B cell (primary cell): ENCODE data around the gene ABCB6. TPM values are rescaled to one million over a fixed set of nuclear protein-coding genes. Genes with fewer than 3 reads are reported as not detected.

Source experiments
- ATAC-seq: fragments of 200-7000 bp; cut with Tn5 transposase; one replicate; pipeline ENCODE4 v1.10.0; 2021; ENCODE audit warnings: low read depth, mild to moderate bottlenecking, moderate number of reproducible peaks, moderate library complexity
- CTCF ChIA-PET: fragments of 350-600 bp; sonication (Branson Sonifier 250); formaldehyde crosslinking; loops from one replicate; lab custom pipeline; 2021; ENCODE audit warnings: antibody characterized with exemption, inconsistent platforms; lab: Charles Lee
- POLR2A ChIA-PET: fragments of 350-600 bp; sonication (Branson Sonifier 250); formaldehyde crosslinking; loops from one replicate; lab custom pipeline; 2021; ENCODE audit warnings: antibody characterized with exemption; lab: Charles Lee
- DNase-seq: peaks from one replicate; pipeline ENCODE4 v3.0.0; 2013
- H2AFZ ChIP-seq: 2 replicates; pipeline ENCODE4 v1.6.1; 2012; ENCODE audit warnings: mild to moderate bottlenecking, low read depth, low read length; ENCODE audit not compliant: insufficient read depth, poor library complexity, severe bottlenecking
- H3K27ac ChIP-seq, 2 donors: 1 replicate in 1 of 2; 2 replicates in 1 of 2; pipeline ENCODE4 v1.5.1; 2012 to 2013; ENCODE audit warnings: low read length in 2 of 2, mild to moderate bottlenecking in 2 of 2, moderate library complexity in 1 of 2
- H3K27me3 ChIP-seq, 4 experiments: fragments of 200-600 bp in 1 of 4; sonication (generic) in 1 of 4; replicated peaks in 1 of 4; 1 replicate in 2 of 4; 2 replicates in 2 of 4; pipeline versions ENCODE4 v1.6.1 to v1.7.0; 2013 to 2016; ENCODE audit warnings: low read length in 3 of 4, mild to moderate bottlenecking in 2 of 4, mixed read lengths in 1 of 4, moderate library complexity in 1 of 4; ENCODE audit not compliant: insufficient read depth in 4 of 4, control insufficient read depth in 3 of 4; ENCODE audit errors: control extremely low read depth in 1 of 4
- H3K36me3 ChIP-seq, 2 experiments: replicated peaks in 1 of 2; 1 replicate in 1 of 2; 2 replicates in 1 of 2; pipeline versions ENCODE4 v1.6.1 to v1.7.1; 2013; ENCODE audit warnings: low read length in 1 of 2; ENCODE audit not compliant: insufficient read depth in 2 of 2, control insufficient read depth in 1 of 2; ENCODE audit errors: control extremely low read depth in 1 of 2, extremely low read depth in 1 of 2
- H3K4me1 ChIP-seq, 2 donors: fragments of 200-600 bp in 1 of 2; sonication (generic) in 1 of 2; 1 replicate in 1 of 2; 2 replicates in 1 of 2; pipeline versions ENCODE4 v1.5.1 to v1.6.1; 2013 to 2017; ENCODE audit warnings: low read length in 2 of 2; ENCODE audit not compliant: control insufficient read depth in 2 of 2, insufficient read depth in 2 of 2
- H3K4me2 ChIP-seq: replicated peaks from 2 replicates; pipeline ENCODE3; 2012; ENCODE audit warnings: mild to moderate bottlenecking, low read depth, low read length; ENCODE audit not compliant: poor library complexity, severe bottlenecking
- H3K4me3 ChIP-seq, 5 experiments: fragments of 200-600 bp in 1 of 5; sonication (generic) in 1 of 5; 1 replicate in 3 of 5; 2 replicates in 2 of 5; pipeline versions ENCODE4 v1.5.1 to v1.7.0; 2011 to 2016; ENCODE audit warnings: low read length in 4 of 5, mild to moderate bottlenecking in 4 of 5, low read depth in 2 of 5, control low read depth in 1 of 5, moderate library complexity in 1 of 5; ENCODE audit not compliant: insufficient read depth in 1 of 5; ENCODE audit errors: control extremely low read depth in 1 of 5, extremely low read depth in 1 of 5
- H3K79me2 ChIP-seq: fragments of 200-600 bp; sonication (generic); one replicate; pipeline ENCODE4 v1.6.0; 2016; ENCODE audit warnings: low read length; ENCODE audit not compliant: control insufficient read depth, insufficient read depth
- H3K9ac ChIP-seq: fragments of 200-600 bp; sonication (generic); 2 replicates; pipeline ENCODE4 v1.6.1; 2017; ENCODE audit warnings: mild to moderate bottlenecking, low read length, moderate library complexity
- H3K9me3 ChIP-seq, 3 donors: one replicate each; pipeline versions ENCODE4 v1.6.1 to v1.7.1; 2013; ENCODE audit warnings: low read length in 2 of 3; ENCODE audit not compliant: control insufficient read depth in 2 of 3, insufficient read depth in 1 of 3; ENCODE audit errors: control extremely low read depth in 1 of 3
- H4K20me1 ChIP-seq: 2 replicates; pipeline ENCODE4 v1.6.0; 2012; ENCODE audit warnings: mild to moderate bottlenecking, low read length; ENCODE audit not compliant: insufficient read depth, control insufficient read depth, poor library complexity, severe bottlenecking
- H3K27ac Mint-ChIP-seq: one replicate; pipeline ENCODE4 v1.8.0; 2021; ENCODE audit warnings: mixed read lengths
- H3K27me3 Mint-ChIP-seq: one replicate; pipeline ENCODE4 v1.8.0; 2021; ENCODE audit warnings: mixed read lengths
- H3K4me1 Mint-ChIP-seq: one replicate; pipeline ENCODE4 v1.8.0; 2021; ENCODE audit warnings: mixed read lengths
- H3K4me3 Mint-ChIP-seq: one replicate; pipeline ENCODE4 v1.8.0; 2021; ENCODE audit warnings: mixed read lengths
- H3K9me3 Mint-ChIP-seq: one replicate; pipeline ENCODE4 v1.8.0; 2022; ENCODE audit warnings: mixed read lengths; ENCODE audit not compliant: insufficient read depth
- CTCF ChIP-seq: fragments of 200-600 bp; IDR thresholded peaks from one replicate; pipeline ENCODE4 v1.8.0; 2022; ENCODE audit warnings: antibody characterized with exemption, mild to moderate bottlenecking
- EZH2 ChIP-seq: IDR thresholded peaks from 2 replicates; pipeline ENCODE4 v1.6.1; 2012; ENCODE audit warnings: borderline replicate concordance, low read depth, mild to moderate bottlenecking, moderate library complexity, low read length; ENCODE audit not compliant: insufficient read depth, poor library complexity, severe bottlenecking
- WGBS: methylation state at CpG from one replicate; pipeline ENCODE4 v1.1.5; 2013; ENCODE audit warnings: missing lambda C conversion rate; ENCODE audit not compliant: insufficient coverage; 5-methylcytosine and 5-hydroxymethylcytosine counted together
- intact Hi-C: fragments of 100-400 bp; cut with micrococcal nuclease; formaldehyde crosslinking; loops from one replicate; pipeline ENCODE4 v1.10.0; 2022
- polyA plus RNA-seq: library from polyadenylated mRNA; depleted of rRNA; stranded (reverse); fragments of >200 nt; gene quantifications from 2 replicates; pipeline ENCODE4 v1.2.3, GENCODE V29; 2012
- total RNA-seq, 2 donors: library from RNA; stranded (reverse); fragments of 120-200 nt in 1 of 2; gene quantifications; 1 replicate in 1 of 2; 2 replicates in 1 of 2; pipeline versions ENCODE4 v1.2.3 to v1.2.4, GENCODE V29; 2013 to 2022

ABCB6 gene
- total and polyA plus RNA-seq, 2 donors (not counting 1 experiment from before 2014, with no cell fraction given): 10.5 to 15.3 TPM

GRCh38 chr2:219253753-219254589 is 35.2 kb upstream of the ABCB6 start, which contains the start of gene TUBA4A:
TSS of gene TUBA4A (minus strand) at chr2:219253918. CDS start at chr2:219253858, 60 bp downstream.
- H4K20me1 ChIP-seq: peaks cover 22% of the 10 kb centered on the region
- peak; percentile 72 for ATAC-seq
- peak; percentile 93 for DNase-seq
- TF ChIP-seq EZH2 (no peak), CTCF (no peak)
- H3K4me2 ChIP-seq: peak within 1 kb of the TSS; percentile 100
- H3K9me3 ChIP-seq: no peaks in the 10 kb centered on the region
- Mint-ChIP-seq H3K27ac (peak within 1 kb of the TSS; percentile 96), H3K4me1 (peaks cover 49% of the 10 kb centered on the region), H3K4me3 (peak within 1 kb of the TSS; percentile 87), H3K9me3 (no peaks in the 10 kb centered on the region), H3K27me3 (no peaks in the 10 kb centered on the region)
- CTCF ChIA-PET: interaction anchor here (0.8 to 7.6 kb wide), 23 partner anchors 9 to 196 kb away, joined by 3 to 97 read pairs (median 5); partner anchors contain the start of genes ANKZF1, ATG9A, CNPPD1 and DNAJB2
- intact Hi-C loops: loop anchor here (1.0 to 5.0 kb wide), 9 partner anchors 9 to 1037 kb away; partner anchors contain the start of genes ANKZF1, ARPC2, ATG9A and DNAJB2
- peaks cover 34 to 44% of the 10 kb centered on the region in 2 donors for H3K4me1 ChIP-seq
- peak within 1 kb of the TSS; percentile 93 to 94 for H3K27ac ChIP-seq
- peak within 1 kb of the TSS; percentile 93 for H2AFZ ChIP-seq
- H3K4me3 ChIP-seq: peak within 1 kb of the TSS; percentile 83 to 97 (median 90)
- POLR2A ChIA-PET: interaction anchor here (0.5 to 4.2 kb wide), 19 partner anchors 9 to 1035 kb away, joined by 3 to 106 read pairs (median 5); partner anchors contain the start of genes ABCB6, ANKZF1, ATG9A and CNPPD1
- peaks cover 2 to 23% of the 10 kb centered on the region in 2 experiments for H3K36me3 ChIP-seq
- 0% methylated on average over 75 of the region's 76 CpGs for WGBS
- peaks cover 40% of the 10 kb centered on the region for H3K79me2 ChIP-seq
- H3K9ac ChIP-seq: peak within 1 kb of the TSS; percentile 90
- no peaks in the 10 kb centered on the region for H3K27me3 ChIP-seq
